Duodenal mucosa (tissue), 2 donors: ENCODE data around the gene MTR.
"Not testable (repeated sequence)": the region's sequence is repeated elsewhere in the genome, so short reads cannot be mapped to it uniquely, and the experiment has no call there.

ENCODE experiments used
- H3K27ac ChIP-seq: one replicate; pipeline ENCODE4 v1.7.0; 2013; ENCODE audit warnings: low read depth, low read length
- H3K27me3 ChIP-seq, 2 donors: one replicate each; pipeline ENCODE4 v1.7.0; 2013; ENCODE audit warnings: low read length in 2 of 2, control low read depth in 1 of 2; ENCODE audit not compliant: insufficient read depth in 2 of 2, control insufficient read depth in 1 of 2
- H3K36me3 ChIP-seq, 2 donors: one replicate each; pipeline ENCODE4 v1.7.0; 2013; ENCODE audit warnings: low read length in 2 of 2, control low read depth in 1 of 2; ENCODE audit not compliant: insufficient read depth in 2 of 2, control insufficient read depth in 1 of 2
- H3K4me1 ChIP-seq, 2 donors: one replicate each; pipeline ENCODE4 v1.7.0; 2013; ENCODE audit warnings: low read length in 2 of 2, control low read depth in 1 of 2; ENCODE audit not compliant: insufficient read depth in 2 of 2, control insufficient read depth in 1 of 2
- H3K4me3 ChIP-seq, 2 donors: one replicate each; pipeline ENCODE4 v1.7.0; 2013; ENCODE audit warnings: low read length in 2 of 2, low read depth in 1 of 2
- H3K9ac ChIP-seq, 2 donors: one replicate each; pipeline ENCODE4 v1.7.0; 2013; ENCODE audit warnings: low read length in 2 of 2, low read depth in 1 of 2
- H3K9me3 ChIP-seq, 2 donors: one replicate each; pipeline ENCODE4 v1.7.0; 2013; ENCODE audit warnings: low read length in 2 of 2, control low read depth in 1 of 2; ENCODE audit not compliant: control insufficient read depth in 1 of 2

Gene MTR

GRCh38 chr1:236890152-236891056, 95.3 kb downstream of the MTR start:
- Histone ChIP-seq H3K4me1 (no peaks in the 10 kb centered on the region), H3K9me3 (no peaks in the 10 kb centered on the region), H3K4me3 (no peak overlapping the region), H3K27ac (no peak overlapping the region), H3K27me3 (no peaks in the 10 kb centered on the region), H3K9ac (no peak overlapping the region), H3K36me3 (peaks cover 34 to 95% of the 10 kb centered on the region in 2 donors)

GRCh38 chr1:236893626-236894545, 98.8 kb downstream of the MTR start:
- Histone ChIP-seq H3K4me1 (no peaks in the 10 kb centered on the region), H3K4me3 (no peak overlapping the region), H3K27ac (no peak overlapping the region), H3K9me3 (no peaks in the 10 kb centered on the region), H3K36me3 (peaks cover 33 to 97% of the 10 kb centered on the region in 2 donors), H3K27me3 (no peaks in the 10 kb centered on the region), H3K9ac (no peak overlapping the region)

GRCh38 chr1:236895665-236896387, 100.7 kb downstream of the MTR start:
- Histone ChIP-seq H3K4me1 (no peaks in the 10 kb centered on the region), H3K9me3 (no peaks in the 10 kb centered on the region), H3K4me3 (no peak overlapping the region), H3K9ac (no peak overlapping the region), H3K36me3 (peaks cover 39 to 84% of the 10 kb centered on the region in 2 donors), H3K27ac (no peak overlapping the region), H3K27me3 (no peaks in the 10 kb centered on the region)

- Histone ChIP-seq H3K4me3 (no peak overlapping the region), H3K27ac (no peak overlapping the region), H3K9me3 (no peaks in the 10 kb centered on the region), H3K9ac (no peak overlapping the region), H3K36me3 (peaks cover 34 to 80% of the 10 kb centered on the region in 2 donors), H3K4me1 (no peaks in the 10 kb centered on the region), H3K27me3 (no peaks in the 10 kb centered on the region)
Measured at GRCh38 chr1:236896716-236897115, 101.6 kb downstream of the MTR start.

- Histone ChIP-seq H3K9ac (no peak overlapping the region), H3K4me3 (no peak overlapping the region), H3K4me1 (no peaks in the 10 kb centered on the region), H3K9me3 (no peaks in the 10 kb centered on the region), H3K27ac (no peak overlapping the region), H3K36me3 (peaks cover 3 to 5% of the 10 kb centered on the region in 2 donors), H3K27me3 (no peaks in the 10 kb centered on the region)
Measured at GRCh38 chr1:236904892-236905741, 110.0 kb downstream of the MTR start.

GRCh38 chr1:236907205-236907604, 112.1 kb downstream of the MTR start:
- no peak overlapping the region for H3K9ac ChIP-seq
- no peak overlapping the region for H3K4me3 ChIP-seq
- no peaks in the 10 kb centered on the region for H3K27me3 ChIP-seq
- H3K27ac ChIP-seq: no peak overlapping the region
- no peaks in the 10 kb centered on the region for H3K4me1 ChIP-seq
- no peaks in the 10 kb centered on the region for H3K36me3 ChIP-seq
- H3K9me3 ChIP-seq: no peaks in the 10 kb centered on the region

- no peaks in the 10 kb centered on the region for H3K4me1 ChIP-seq
- H3K9ac ChIP-seq: no peak overlapping the region
Measured at GRCh38 chr1:236908669-236909068, 113.6 kb downstream of the MTR start.

GRCh38 chr1:236911047-236911446, 116.0 kb downstream of the MTR start:
- not testable (repeated sequence) for H3K36me3 ChIP-seq, H3K4me3 ChIP-seq, H3K27me3 ChIP-seq, H3K4me1 ChIP-seq, H3K9me3 ChIP-seq, H3K27ac ChIP-seq, H3K9ac ChIP-seq

More at GRCh38 chr1:236908669-236909068, 113.6 kb downstream of the MTR start:
- Histone ChIP-seq H3K27ac (no peak overlapping the region), H3K36me3 (no peaks in the 10 kb centered on the region), H3K4me3 (no peak overlapping the region), H3K9me3 (no peaks in the 10 kb centered on the region), H3K27me3 (no peaks in the 10 kb centered on the region)

- Histone ChIP-seq H3K36me3 (no peaks in the 10 kb centered on the region), H3K9me3 (peaks cover 0 to 5% of the 10 kb centered on the region in 2 donors), H3K4me3 (no peak overlapping the region), H3K9ac (no peak overlapping the region), H3K27ac (no peak overlapping the region), H3K4me1 (no peaks in the 10 kb centered on the region), H3K27me3 (no peaks in the 10 kb centered on the region)
Measured at GRCh38 chr1:236913371-236914037, 118.4 kb downstream of the MTR start.
